CD4-positive, alpha-beta T cell treated with Interleukin-15 for 1 hour (primary cell): ENCODE results near the gene HAUS7.
"Not testable (repeated sequence)": the region's sequence is repeated elsewhere in the genome, so short reads cannot be mapped to it uniquely, and the experiment has no call there.

Source experiments
- DNase-seq: peaks from one replicate; pipeline ENCODE4 v3.0.0-alpha.2; 2020

Gene HAUS7

GRCh38 chrX:153406011-153406410 lies 64.4 kb downstream of the HAUS7 start:
- no peak for DNase-seq

GRCh38 chrX:153405426-153405825 lies 65.0 kb downstream of the HAUS7 start:
- DNase-seq, result no peak

GRCh38 chrX:153404333-153404732 lies 66.0 kb downstream of the HAUS7 start:
- DNase-seq, result not testable (repeated sequence)

GRCh38 chrX:153401133-153401764 lies 69.1 kb downstream of the HAUS7 start, which contains the start of gene PNMA6E:
TSS of gene PNMA6E (minus strand) at chrX:153401350. CDS start at chrX:153398849, 2,501 bp downstream.
- no peak for DNase-seq

- peak; percentile 40 for DNase-seq
These were observed 69.9 kb downstream of the HAUS7 start for GRCh38 chrX:153400146-153401132.

GRCh38 chrX:153398275-153398960 lies 72.0 kb downstream of the HAUS7 start:
- no peak for DNase-seq
